Ureter (tissue), 1 donor: Measurements from ENCODE around the gene BUD23. TPM values are rescaled to one million over a fixed set of nuclear protein-coding genes. Genes with fewer than 3 reads are reported as not detected.
"Not testable (repeated sequence)": the region's sequence is repeated elsewhere in the genome, so short reads cannot be mapped to it uniquely, and the experiment has no call there.

Source experiments
- DNase-seq: peaks from one replicate; pipeline ENCODE4 v3.0.0-alpha.2; 2020; ENCODE audit warnings: low spot score
- total RNA-seq: library from RNA; stranded (reverse); gene quantifications from one replicate; pipeline ENCODE4 v1.2.4, GENCODE V29; 2023
- donor health status: DM: yes; HTN: yes; CAD: no.

BUD23 gene
- total RNA-seq, 1 donor from 2014 or later, result 69.6 TPM

- DNase-seq, result no peak
These were observed 18.1 kb downstream of the BUD23 start for GRCh38 chr7:73701357-73701995.

- no peak for DNase-seq
These were observed 18.8 kb downstream of the BUD23 start for GRCh38 chr7:73702226-73702625.

- DNase-seq, result no peak
These were observed 19.3 kb downstream of the BUD23 start for GRCh38 chr7:73702665-73703064.

- DNase-seq, result no peak
These were observed 19.8 kb downstream of the BUD23 start for GRCh38 chr7:73703225-73703624.

GRCh38 chr7:73703757-73704639 is 20.6 kb downstream of the BUD23 start:
- peak; percentile 63 for DNase-seq

- DNase-seq, result no peak
These were observed 21.5 kb downstream of the BUD23 start for GRCh38 chr7:73704640-73705550.

- DNase-seq, result no peak
These were observed 22.1 kb downstream of the BUD23 start for GRCh38 chr7:73705551-73705920.

GRCh38 chr7:73706126-73707044 is 23.0 kb downstream of the BUD23 start:
- no peak for DNase-seq

GRCh38 chr7:73707045-73707631 is 23.7 kb downstream of the BUD23 start:
- peak; percentile 92 for DNase-seq

GRCh38 chr7:73708961-73709549 is 25.7 kb downstream of the BUD23 start:
- no peak for DNase-seq

GRCh38 chr7:73712773-73713172 is 29.4 kb downstream of the BUD23 start:
- no peak for DNase-seq

- not testable (repeated sequence) for DNase-seq
These were observed 29.9 kb downstream of the BUD23 start for GRCh38 chr7:73713319-73713718.

GRCh38 chr7:73715648-73716317 is 32.4 kb downstream of the BUD23 start:
- DNase-seq, result no peak

GRCh38 chr7:73716318-73716890 is 33.0 kb downstream of the BUD23 start:
- DNase-seq, result no peak

GRCh38 chr7:73717025-73717807 is 33.8 kb downstream of the BUD23 start:
- no peak for DNase-seq

- no peak for DNase-seq
These were observed 34.6 kb downstream of the BUD23 start for GRCh38 chr7:73717991-73718405.

GRCh38 chr7:73718438-73718881 is 35.1 kb downstream of the BUD23 start:
- no peak for DNase-seq
